Stimulated activated naive CD8-positive, alpha-beta T cell treated with anti-CD3 and anti-CD28 coated beads, Interleukin-15, amount 100 ng/mL, for 72 hours (primary cell): Measurements from ENCODE around the gene CCDC116.
"Not testable (repeated sequence)": the region's sequence is repeated elsewhere in the genome, so short reads cannot be mapped to it uniquely, and the experiment has no call there.

Source experiments
- ATAC-seq: fragments of 150-1000 bp; cut with Tn5 transposase; 2 replicates; pipeline ENCODE4 v1.10.0; 2021; ENCODE audit warnings: mild to moderate bottlenecking, moderate library complexity
- DNase-seq, 2 donors: peaks; one replicate each; pipeline ENCODE4 v3.0.0; 2021 to 2022
- H3K27ac Mint-ChIP-seq, 2 donors: one replicate each; pipeline ENCODE4 v1.8.0; 2022; ENCODE audit warnings: mild to moderate bottlenecking in 2 of 2, mixed read lengths in 2 of 2, moderate library complexity in 2 of 2
- H3K27me3 Mint-ChIP-seq: one replicate; pipeline ENCODE4 v1.8.0; 2022; ENCODE audit warnings: mixed read lengths
- H3K4me1 Mint-ChIP-seq: one replicate; pipeline ENCODE4 v1.8.0; 2022; ENCODE audit warnings: mild to moderate bottlenecking, mixed read lengths
- H3K4me3 Mint-ChIP-seq, 2 donors: one replicate each; pipeline ENCODE4 v1.8.0; 2022; ENCODE audit warnings: mild to moderate bottlenecking in 2 of 2, mixed read lengths in 2 of 2, moderate library complexity in 1 of 2
- H3K9me3 Mint-ChIP-seq, 2 donors: one replicate each; pipeline ENCODE4 v1.8.0; 2022; ENCODE audit warnings: mixed read lengths in 2 of 2

CCDC116 gene, protein sequence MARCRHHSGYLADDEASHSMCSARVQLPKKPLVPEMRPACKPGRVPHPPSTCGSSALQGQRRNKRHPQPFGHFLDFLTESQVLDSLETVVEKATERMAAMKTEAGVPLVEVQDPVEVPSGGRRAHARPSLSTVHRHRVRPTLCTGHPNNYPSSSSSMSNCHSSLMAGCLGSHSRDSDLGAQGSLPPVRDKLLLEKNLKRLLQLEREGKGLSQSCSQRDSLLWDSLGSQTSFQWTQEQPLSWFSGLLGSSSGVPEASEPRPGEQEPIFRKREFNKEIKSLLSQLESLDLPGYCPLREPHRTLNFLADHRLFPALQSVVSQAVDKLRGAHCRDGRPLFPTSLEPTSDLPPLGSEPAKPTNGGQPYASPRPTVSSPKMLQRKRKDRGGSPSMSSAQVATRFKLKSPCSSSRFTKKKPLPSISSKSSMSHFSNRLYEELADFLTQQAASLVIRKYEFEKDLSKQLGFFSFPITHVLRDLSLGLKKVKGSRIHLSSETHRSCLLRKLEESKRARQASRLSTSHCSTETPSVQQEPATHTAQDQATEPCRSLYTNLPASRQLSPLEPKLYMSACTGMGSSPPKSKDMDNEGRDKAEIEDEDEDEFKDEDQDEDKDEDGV

DNA sequence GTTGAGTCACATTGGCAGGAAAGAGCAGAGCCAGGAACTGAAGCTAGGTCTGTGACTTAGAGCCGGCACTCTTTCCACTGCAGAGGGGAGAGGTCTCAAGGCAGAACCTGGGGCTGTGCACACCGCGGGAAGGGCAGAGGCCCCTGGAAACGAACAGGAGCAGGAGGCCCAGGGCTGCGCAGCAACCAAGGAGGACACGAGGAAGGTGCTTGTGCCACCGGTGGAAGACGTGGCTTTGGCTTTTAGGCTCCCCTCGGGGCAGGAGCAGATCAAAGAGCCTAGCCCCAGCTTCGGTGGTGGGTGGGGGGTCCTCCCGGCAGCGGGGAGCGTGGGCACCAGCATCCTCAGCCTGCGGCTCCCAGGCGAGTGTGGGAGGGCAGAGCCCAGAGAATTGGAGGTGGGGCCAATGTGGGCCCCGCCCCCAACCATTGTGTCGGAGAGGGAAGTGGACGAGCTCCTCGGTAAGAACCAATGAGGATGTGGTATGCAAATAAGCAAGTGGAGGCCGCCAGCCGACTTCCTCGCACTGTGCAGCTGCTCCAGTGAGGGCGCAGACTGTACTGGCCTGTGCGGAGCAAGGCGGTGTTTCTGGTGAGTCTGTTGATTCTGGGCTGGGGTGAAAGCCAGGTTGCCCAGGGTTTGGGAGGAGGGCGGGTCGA lies at the start of gene CCDC116:
TSS of gene CCDC116 (plus strand) at position 524 of the 659 bp plus-strand sequence. CDS start 422 bp downstream, outside the sequence.
- no peak for ATAC-seq

DNA sequence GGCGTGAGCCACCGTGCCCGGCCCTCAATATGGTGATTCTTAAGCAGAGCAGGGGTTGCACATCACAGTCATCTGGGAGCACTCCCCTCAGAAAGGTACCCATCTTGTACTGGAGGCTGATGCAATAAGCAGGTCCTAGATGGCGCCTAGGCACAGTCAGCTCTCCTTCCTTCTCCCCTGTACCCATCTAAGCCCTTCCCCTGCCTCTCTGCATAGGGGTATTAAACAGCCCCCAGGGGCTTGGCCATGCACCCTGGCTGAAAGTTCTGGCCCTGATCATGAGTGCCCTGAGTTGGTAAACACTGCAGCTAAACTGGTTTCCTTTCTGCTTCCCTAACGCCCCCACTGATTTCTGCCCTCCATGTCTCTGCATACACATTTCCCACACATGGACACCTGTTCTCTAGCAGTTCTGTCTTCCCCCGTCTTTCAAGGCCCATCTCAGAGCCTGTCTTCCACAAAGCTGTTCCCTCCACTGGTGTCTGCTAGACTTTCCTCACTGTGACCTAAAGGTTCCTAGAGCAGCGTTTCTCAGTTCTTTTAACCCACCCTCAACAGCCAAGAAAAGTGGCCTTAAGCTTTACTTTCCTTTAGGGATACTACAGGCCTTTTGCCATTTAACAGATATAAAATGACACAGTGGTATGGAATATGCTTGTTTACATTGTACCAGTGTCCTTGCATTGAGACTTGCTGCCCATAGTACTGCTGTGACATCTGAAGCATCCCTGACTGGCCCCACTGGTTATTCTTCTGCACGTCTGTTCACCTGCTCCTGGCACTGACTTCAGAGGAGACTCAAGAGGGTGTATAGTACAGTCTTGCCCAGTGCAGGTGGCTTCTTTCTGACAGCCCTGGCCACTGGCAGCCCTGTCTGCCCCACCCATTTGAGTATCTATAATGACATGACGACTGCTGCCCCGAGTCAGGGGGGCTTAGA lies 49.5 kb upstream of the CCDC116 start:
- DNase-seq (no peak), ATAC-seq (peak; percentile 36)
- peak overlapping the region; percentile 86 to 94 for H3K27ac Mint-ChIP-seq
- no peaks in the 10 kb centered on the region for H3K9me3 Mint-ChIP-seq
- peak overlapping the region; percentile 2 to 41 for H3K4me3 Mint-ChIP-seq
- no peaks in the 10 kb centered on the region for H3K27me3 Mint-ChIP-seq
- H3K4me1 Mint-ChIP-seq = peaks cover 54% of the 10 kb centered on the region

More for the DNA sequence above, at the start of gene CCDC116:
- DNase-seq = peak in 1 of 2 donors; percentile 46
- Mint-ChIP-seq H3K4me3 (peak within 1 kb of the TSS in 1 of 2 donors; percentile 8), H3K9me3 (no peaks in the 10 kb centered on the region), H3K4me1 (peaks cover 41% of the 10 kb centered on the region), H3K27me3 (no peaks in the 10 kb centered on the region), H3K27ac (peak within 1 kb of the TSS in 1 of 2 donors; percentile 23)

DNA sequence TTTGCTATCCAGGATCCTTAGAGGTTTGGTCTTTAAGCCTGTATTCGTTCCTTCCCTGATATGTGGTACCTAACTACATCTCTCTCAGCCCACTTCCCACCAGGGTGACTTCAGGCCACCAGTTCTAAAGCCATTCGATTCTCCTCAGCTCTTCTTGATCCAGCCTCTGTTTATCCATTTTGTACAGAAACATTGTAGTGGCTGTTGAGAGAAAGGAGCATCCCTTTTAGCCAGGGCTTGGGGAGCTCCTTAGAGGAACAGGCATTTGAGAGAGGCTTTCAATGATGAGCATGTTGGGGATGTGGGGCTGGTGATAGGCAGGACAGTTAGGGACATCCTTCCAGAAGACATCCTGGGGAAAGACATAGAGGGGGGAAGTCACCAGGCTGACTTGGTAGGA lies 47.2 kb upstream of the CCDC116 start:
- H3K4me1 Mint-ChIP-seq = peaks cover 58% of the 10 kb centered on the region
- no peaks in the 10 kb centered on the region for H3K9me3 Mint-ChIP-seq
- DNase-seq (no peak), ATAC-seq (no peak)
- no peak overlapping the region for H3K4me3 Mint-ChIP-seq
- H3K27me3 Mint-ChIP-seq = no peaks in the 10 kb centered on the region
- H3K27ac Mint-ChIP-seq = no peak overlapping the region

DNA sequence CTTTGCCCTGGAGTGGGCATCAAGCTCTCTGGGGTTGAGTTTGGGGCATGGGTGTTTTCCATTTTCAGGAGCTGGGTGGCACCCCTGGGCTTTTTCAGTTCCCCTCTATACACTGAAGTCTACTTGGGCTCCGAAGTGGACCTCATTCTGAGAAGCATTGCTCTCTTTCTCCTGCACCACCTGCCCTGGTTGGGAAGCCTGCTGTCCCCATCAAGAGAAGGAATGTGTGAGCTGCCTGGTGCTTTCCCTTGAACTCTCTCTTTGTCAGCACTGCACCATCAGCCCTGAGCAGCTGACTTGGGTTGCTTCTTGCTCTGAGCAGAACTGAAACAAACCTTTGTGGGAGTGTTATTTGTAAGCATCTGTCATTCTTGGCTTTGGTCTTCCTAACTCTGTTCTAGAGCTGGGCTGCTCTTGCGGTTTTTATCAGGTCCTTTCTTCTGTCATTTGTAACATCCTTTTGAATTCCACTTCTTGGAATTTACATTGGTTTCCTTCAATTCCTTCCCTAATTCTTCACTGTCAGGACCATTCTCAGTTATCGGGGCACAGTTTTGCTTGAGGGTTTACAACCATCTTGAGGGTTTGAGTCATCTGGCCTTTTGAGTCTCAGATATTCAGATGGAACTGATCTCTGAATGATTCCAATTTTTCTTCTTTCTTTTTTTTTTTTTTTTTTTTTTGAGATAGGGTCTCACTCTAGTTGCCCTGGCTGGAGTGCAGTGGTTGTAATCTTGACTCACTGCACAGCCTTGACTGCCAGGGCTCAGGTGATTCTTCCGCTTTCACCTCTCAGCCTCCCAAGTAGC lies 44.6 kb upstream of the CCDC116 start:
- Mint-ChIP-seq H3K27ac (peak overlapping the region; percentile 77 to 91), H3K4me1 (peaks cover 67% of the 10 kb centered on the region)

DNA sequence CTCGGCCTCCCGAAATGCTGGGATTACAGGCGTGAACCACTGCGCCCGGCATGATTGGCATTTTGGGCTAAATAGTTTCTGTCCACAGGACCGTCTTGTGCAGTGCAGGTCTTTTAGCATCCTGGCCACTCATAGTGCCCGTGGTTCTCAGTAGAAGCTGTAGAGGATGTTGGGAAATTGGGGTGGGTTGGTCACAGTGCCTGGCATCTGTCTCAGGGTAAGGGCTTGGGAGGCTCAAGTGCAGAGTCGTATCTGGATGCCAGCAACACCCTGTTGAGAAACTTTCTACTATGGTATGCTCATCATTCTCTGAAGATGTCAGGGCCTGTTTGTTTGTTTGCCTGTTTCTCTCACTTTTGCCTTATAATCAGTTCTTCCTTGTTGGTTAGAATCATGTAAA lies 43.2 kb upstream of the CCDC116 start:
- no peaks in the 10 kb centered on the region for H3K27me3 Mint-ChIP-seq
- peaks cover 72% of the 10 kb centered on the region for H3K4me1 Mint-ChIP-seq
- H3K27ac Mint-ChIP-seq = no peak overlapping the region
- DNase-seq (no peak), ATAC-seq (no peak)
- no peaks in the 10 kb centered on the region for H3K9me3 Mint-ChIP-seq
- H3K4me3 Mint-ChIP-seq = peak overlapping the region in 1 of 2 donors; percentile 14

More for the DNA sequence above, 44.6 kb upstream of the CCDC116 start:
- Mint-ChIP-seq H3K9me3 (no peaks in the 10 kb centered on the region), H3K27me3 (no peaks in the 10 kb centered on the region), H3K4me3 (peak overlapping the region; percentile 52 to 73)
- ATAC-seq (peak; percentile 99), DNase-seq (peak; percentile 33 to 66)

DNA sequence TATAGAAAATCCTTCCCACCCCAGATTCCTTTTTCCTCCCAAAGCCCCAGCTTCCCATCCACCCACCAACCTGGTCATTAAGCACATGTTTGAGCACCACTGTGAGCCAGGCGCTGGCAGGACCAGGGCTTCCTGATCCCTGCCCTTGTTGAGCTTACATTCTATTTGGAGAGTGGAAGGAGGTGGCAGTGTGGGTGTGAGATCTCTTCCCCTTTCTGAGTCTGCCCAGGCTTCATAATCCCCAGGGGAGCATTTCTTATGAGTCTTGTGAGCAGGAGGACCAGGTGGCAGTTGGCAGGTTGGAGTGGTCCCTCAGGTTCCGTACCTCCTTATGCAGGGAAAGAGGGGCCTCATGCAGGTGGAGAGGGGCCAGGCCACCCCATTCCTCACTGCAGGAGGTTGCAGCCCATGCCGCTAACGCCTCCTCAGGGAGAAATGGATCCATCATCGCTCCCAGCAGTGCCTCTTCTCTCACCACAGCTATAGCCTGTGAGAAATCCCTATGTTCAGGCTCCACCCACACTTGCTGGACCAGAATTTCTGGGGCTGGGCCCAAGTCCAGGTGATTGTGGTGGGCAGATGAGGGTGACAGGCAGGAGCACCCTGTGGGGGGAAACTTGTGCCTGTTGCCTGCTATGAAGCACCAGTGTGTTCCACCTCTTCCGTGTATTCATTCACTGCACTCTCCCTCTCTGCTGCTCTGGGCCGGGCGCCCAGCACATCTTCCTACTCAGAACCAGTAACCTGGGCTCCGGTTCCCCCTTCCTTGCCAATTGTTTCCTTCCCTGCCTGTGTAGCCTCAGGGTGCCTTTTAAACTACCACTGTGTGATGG lies 41.5 kb upstream of the CCDC116 start:
- H3K27me3 Mint-ChIP-seq = no peaks in the 10 kb centered on the region

DNA sequence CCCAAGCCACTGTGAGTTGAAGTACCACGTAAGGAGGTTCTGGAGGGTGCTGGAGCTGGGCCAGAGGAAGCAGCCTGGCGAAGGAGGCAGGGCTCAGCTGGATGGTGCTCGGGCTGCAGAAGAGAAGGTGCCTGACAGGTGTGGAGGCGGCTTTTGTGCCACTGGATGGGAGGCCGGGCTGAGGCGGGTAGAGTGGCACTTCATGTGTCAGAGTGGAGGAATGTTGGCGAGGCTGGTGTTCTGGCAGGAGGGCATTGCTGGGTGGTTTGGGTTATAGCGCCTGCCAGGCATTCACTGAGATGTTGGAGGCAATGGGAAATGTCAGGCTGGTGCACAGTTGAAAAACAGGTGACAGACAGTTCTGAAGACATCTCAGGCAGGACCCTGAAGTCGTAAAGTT lies 40.9 kb upstream of the CCDC116 start:
- Mint-ChIP-seq H3K27me3 (no peaks in the 10 kb centered on the region), H3K27ac (peak overlapping the region; percentile 29 to 90), H3K9me3 (no peaks in the 10 kb centered on the region), H3K4me3 (no peak overlapping the region), H3K4me1 (peaks cover 70% of the 10 kb centered on the region)
- DNase-seq = no peak
- no peak for ATAC-seq

More for the DNA sequence above, 41.5 kb upstream of the CCDC116 start:
- Mint-ChIP-seq H3K9me3 (no peaks in the 10 kb centered on the region), H3K4me1 (peaks cover 70% of the 10 kb centered on the region), H3K27ac (peak overlapping the region; percentile 75 to 90), H3K4me3 (no peak overlapping the region)
- ATAC-seq (no peak), DNase-seq (no peak)

DNA sequence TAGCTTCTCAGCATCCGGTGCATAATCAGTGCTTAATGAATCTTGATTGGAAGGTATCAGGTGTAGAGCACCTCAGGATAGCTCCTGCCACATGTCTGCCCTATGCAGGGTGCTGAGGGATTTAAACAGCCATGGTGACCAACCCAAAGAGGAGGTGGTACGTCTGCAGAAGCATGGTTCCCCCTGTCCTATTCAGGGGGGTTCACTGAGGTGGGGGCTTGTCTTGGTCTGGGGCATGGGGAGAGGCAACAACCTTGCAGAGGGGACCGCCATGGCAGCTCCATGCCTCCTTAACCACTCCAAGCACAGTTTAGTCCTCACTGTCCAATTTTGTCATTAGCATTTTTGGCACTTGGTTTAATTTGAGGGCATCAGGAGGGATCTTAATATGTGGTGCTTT lies 40.1 kb upstream of the CCDC116 start:
- Mint-ChIP-seq H3K27ac (no peak overlapping the region), H3K4me3 (no peak overlapping the region), H3K4me1 (peaks cover 63% of the 10 kb centered on the region), H3K9me3 (no peaks in the 10 kb centered on the region), H3K27me3 (no peaks in the 10 kb centered on the region)
- ATAC-seq (no peak), DNase-seq (no peak)

DNA sequence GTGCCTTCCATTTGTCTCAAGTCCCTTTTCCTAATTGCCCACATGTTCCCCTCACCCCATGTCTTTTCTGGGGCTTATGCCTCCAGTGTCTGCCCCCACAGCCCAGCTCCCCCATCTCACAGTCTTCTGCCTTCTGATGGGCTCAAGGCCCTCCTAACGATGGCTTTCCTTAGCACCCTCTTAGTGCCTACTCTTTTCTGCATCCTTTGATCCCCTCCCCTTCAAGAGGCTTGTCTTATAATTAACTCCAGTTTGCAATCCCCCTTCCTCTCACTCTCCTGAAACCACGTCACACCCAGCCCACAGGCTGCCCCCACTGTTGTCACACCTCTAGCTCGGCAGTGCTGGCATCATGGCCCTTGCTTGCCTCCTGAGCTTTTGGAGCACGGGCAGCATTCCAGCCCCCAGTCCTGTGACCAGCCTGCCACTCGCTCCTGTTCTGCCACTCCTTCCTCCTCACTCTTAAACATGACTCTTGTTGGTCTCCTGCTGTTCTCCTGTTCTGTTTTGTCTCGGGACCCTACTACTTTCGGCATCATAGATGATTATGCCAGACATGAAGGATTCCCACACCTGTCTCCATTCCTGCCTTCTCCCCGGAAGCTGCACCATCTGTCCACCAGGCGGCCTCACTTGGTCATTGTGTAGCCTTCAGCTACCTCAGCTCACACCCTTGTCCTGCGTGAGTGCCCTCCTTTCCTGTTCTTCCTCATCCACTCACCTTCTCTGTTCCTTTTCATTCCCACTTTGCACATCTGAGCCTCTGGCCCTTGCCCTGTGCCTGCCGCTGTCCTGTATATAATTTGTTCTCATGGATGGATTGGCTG lies 38.9 kb upstream of the CCDC116 start:
- Mint-ChIP-seq H3K27me3 (no peaks in the 10 kb centered on the region), H3K9me3 (no peaks in the 10 kb centered on the region), H3K4me1 (peaks cover 57% of the 10 kb centered on the region), H3K27ac (no peak overlapping the region), H3K4me3 (no peak overlapping the region)
- ATAC-seq (no peak), DNase-seq (no peak)

DNA sequence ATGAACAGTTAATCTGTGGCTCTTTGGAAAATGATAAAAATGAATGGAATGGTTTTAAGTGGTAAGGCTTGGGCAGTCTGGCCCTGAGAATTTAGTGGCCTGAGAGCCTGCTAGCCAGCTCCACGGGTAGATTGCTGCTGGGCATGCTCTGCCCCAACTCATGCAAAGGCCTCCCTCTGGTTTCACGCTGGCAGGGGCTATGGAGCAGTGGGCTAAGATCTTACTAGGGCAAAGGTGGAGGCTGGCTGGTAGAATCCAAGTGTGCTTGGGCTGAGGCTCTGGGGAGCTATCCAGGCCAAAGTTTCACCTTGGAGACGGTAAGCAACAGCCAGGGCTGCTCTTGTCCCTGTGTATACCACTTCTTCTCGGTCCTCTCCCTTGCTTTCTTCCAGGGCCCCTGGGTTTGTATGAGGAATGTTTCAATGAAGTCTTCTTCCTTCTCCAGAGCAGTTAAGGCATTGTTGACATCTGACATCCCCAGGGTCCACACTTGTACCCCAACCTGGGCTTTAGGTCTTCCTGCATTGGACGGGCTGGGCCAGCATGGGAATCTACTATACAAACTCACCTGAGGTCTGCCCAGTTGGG lies 37.6 kb upstream of the CCDC116 start:
- DNase-seq = no peak
- H3K4me1 Mint-ChIP-seq = peaks cover 56% of the 10 kb centered on the region
- H3K9me3 Mint-ChIP-seq = no peaks in the 10 kb centered on the region
- no peaks in the 10 kb centered on the region for H3K27me3 Mint-ChIP-seq
- ATAC-seq = no peak
- no peak overlapping the region for H3K27ac Mint-ChIP-seq
- no peak overlapping the region for H3K4me3 Mint-ChIP-seq

DNA sequence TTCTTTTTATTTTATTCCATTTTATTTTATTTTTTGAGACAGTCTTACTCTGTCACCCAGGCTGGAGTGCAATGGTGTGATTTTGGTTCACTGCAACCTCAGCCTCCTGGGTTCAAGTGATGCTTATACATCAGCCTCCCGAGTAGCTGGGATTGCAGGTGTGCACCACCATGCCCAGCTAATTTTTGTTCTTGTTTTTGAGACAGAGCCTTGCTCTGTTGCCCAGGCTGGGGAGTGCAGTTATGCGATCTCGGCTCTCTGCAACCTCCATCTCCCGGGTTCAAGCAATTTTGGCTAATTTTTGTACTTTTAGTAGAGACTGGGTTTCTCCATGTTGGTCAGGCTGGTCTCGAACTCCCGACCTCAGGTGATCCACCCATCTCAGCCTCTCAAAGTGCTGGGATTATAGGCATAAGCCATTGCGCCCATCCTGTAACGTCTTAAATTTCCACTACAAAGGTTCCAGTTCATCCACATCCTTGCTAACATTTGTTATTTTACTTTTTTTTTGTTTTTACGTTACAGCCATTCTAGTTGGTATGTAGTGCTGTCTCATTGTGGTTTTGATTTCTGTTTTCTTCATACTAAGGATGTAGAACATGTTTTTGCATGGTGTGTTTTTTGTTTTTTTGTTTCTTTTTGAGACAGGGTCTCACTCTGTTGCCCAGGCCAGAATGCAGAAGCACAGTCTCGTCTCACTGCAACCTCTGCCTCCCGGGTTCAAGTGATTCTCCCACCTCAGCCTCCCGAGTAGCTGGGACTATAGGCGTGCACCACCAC lies 36.0 kb upstream of the CCDC116 start:
- not testable (repeated sequence) for H3K9me3 Mint-ChIP-seq, H3K27ac Mint-ChIP-seq, DNase-seq, ATAC-seq, H3K4me3 Mint-ChIP-seq, H3K27me3 Mint-ChIP-seq
- H3K4me1 Mint-ChIP-seq = peaks cover 43% of the 10 kb centered on the region

DNA sequence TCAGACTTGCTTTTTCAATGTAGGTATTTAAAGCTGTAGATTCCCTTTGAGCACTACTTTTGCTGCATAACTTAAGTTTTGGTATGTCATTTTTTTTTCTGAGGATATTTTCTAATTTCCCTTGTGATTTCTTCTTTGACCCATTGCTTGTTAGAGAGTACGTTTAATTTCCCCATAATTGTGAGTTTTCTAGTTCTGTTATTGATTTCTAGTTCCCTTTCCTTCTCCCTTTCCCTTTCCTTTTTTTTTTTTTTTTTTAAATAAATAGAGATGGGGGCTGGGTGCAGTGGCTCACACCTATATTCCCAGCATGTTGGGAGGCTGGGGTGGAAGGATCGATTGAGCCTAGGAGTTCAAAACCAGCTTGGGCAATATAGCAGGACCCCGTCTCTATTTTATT lies 34.3 kb upstream of the CCDC116 start:
- no peak for ATAC-seq
- no peak for DNase-seq
- no peaks in the 10 kb centered on the region for H3K9me3 Mint-ChIP-seq
- H3K4me1 Mint-ChIP-seq = peaks cover 42% of the 10 kb centered on the region
- no peak overlapping the region for H3K27ac Mint-ChIP-seq
- no peak overlapping the region for H3K4me3 Mint-ChIP-seq
- H3K27me3 Mint-ChIP-seq = no peaks in the 10 kb centered on the region
